H1 (cell line): Measurements from ENCODE around the gene PACSIN2. TPM values are rescaled to one million over a fixed set of nuclear protein-coding genes. Genes with fewer than 3 reads are reported as not detected.

ENCODE experiments used
- CTCF ChIA-PET: fragments of 300-600 bp; sonication (Branson Sonifier 250); formaldehyde crosslinking; loops from one replicate; lab custom pipeline; 2021; ENCODE audit not compliant: partially characterized antibody; lab: Charles Lee
- POLR2A ChIA-PET: fragments of 300-600 bp; sonication (Branson Sonifier 250); formaldehyde crosslinking; loops from one replicate; lab custom pipeline; 2021; ENCODE audit warnings: inconsistent platforms; ENCODE audit not compliant: partially characterized antibody; lab: Charles Lee
- DNase-seq, 2 experiments: peaks; one replicate each; pipeline versions ENCODE4 v3.0.0 to v3.0.0-alpha.2; 2010 to 2022; ENCODE audit warnings: low spot score in 2 of 2, low read depth in 1 of 2, mixed read lengths in 1 of 2
- FAIRE-seq: peaks from 2 replicates; lab custom pipeline; 2011; peaks lifted over from hg19 to GRCh38; lab: Jason Lieb, UNC
- H2AFZ ChIP-seq: 2 replicates; pipeline ENCODE4 v1.8.1; 2012; ENCODE audit warnings: low read length, inconsistent platforms
- H2AK5ac ChIP-seq: 2 replicates; pipeline ENCODE4 v1.6.1; 2013; ENCODE audit warnings: low read depth, low read length
- H2BK120ac ChIP-seq: replicated peaks from 2 replicates; pipeline ENCODE3; 2013; ENCODE audit warnings: low read depth, low read length, inconsistent platforms
- H2BK12ac ChIP-seq: 2 replicates; pipeline ENCODE4 v1.6.1; 2013; ENCODE audit warnings: low read depth, low read length
- H2BK15ac ChIP-seq: 2 replicates; pipeline ENCODE4 v1.6.1; 2013; ENCODE audit warnings: low read length
- H2BK20ac ChIP-seq: 2 replicates; pipeline ENCODE4 v1.6.1; 2013; ENCODE audit warnings: low read length
- H2BK5ac ChIP-seq: 2 replicates; pipeline ENCODE4 v1.6.1; 2013; ENCODE audit warnings: low read depth, low read length
- H3K14ac ChIP-seq: 2 replicates; pipeline ENCODE4 v1.6.1; 2013; ENCODE audit warnings: inconsistent platforms; ENCODE audit not compliant: insufficient read length
- H3K18ac ChIP-seq: 2 replicates; pipeline ENCODE4 v1.6.1; 2013; ENCODE audit warnings: low read length; ENCODE audit errors: extremely low read depth
- H3K23ac ChIP-seq: 2 replicates; pipeline ENCODE4 v1.6.1; 2013; ENCODE audit warnings: inconsistent platforms; ENCODE audit not compliant: insufficient read length
- H3K23me2 ChIP-seq: 2 replicates; pipeline ENCODE4 v1.6.1; 2013; ENCODE audit warnings: low read depth, low read length
- H3K27ac ChIP-seq: 2 replicates; pipeline ENCODE4 v1.6.1; 2011; ENCODE audit warnings: low read depth, low read length, inconsistent platforms
- H3K27me3 ChIP-seq, 4 experiments: replicated peaks in 1 of 4; 1 replicate in 1 of 4; 2 replicates in 3 of 4; pipeline versions ENCODE4 v1.6.1 to v1.8.1; 2011 to 2013; ENCODE audit warnings: low read length in 3 of 4, mild to moderate bottlenecking in 3 of 4, inconsistent platforms in 2 of 4, mixed read lengths in 2 of 4, moderate library complexity in 1 of 4; ENCODE audit not compliant: control insufficient read depth in 3 of 4, insufficient read depth in 3 of 4; ENCODE audit errors: extremely low read depth in 1 of 4
- H3K36me3 ChIP-seq, 4 experiments: 2 replicates each; pipeline versions ENCODE4 v1.6.1 to v1.8.1; 2011 to 2013; ENCODE audit warnings: mild to moderate bottlenecking in 4 of 4, low read length in 3 of 4, moderate library complexity in 2 of 4, control low read depth in 1 of 4, inconsistent platforms in 1 of 4; ENCODE audit not compliant: insufficient read depth in 4 of 4, control insufficient read depth in 2 of 4
- H3K4ac ChIP-seq: replicated peaks from 2 replicates; pipeline ENCODE3; 2013; ENCODE audit warnings: low read length, low read depth, mixed read lengths, inconsistent platforms; ENCODE audit not compliant: insufficient read length
- H3K4me1 ChIP-seq, 4 experiments: replicated peaks in 1 of 4; 1 replicate in 1 of 4; 2 replicates in 3 of 4; pipeline versions ENCODE4 v1.6.1 to v1.8.1; 2011 to 2013; ENCODE audit warnings: low read length in 3 of 4, inconsistent platforms in 2 of 4, mixed read lengths in 1 of 4; ENCODE audit not compliant: insufficient read depth in 4 of 4, control insufficient read depth in 3 of 4
- H3K4me2 ChIP-seq, 2 experiments: 2 replicates each; pipeline versions ENCODE4 v1.6.1 to v1.8.1; 2011 to 2013; ENCODE audit warnings: low read depth in 2 of 2, low read length in 2 of 2, control low read depth in 1 of 2, inconsistent platforms in 1 of 2, mild to moderate bottlenecking in 1 of 2; ENCODE audit not compliant: insufficient read depth in 1 of 2
- H3K4me3 ChIP-seq, 4 experiments: fragments of 200-600, 300-600 bp in 1 of 4; sonication (generic), shearing (Covaris generic), sonication (Bioruptor Twin) in 1 of 4; 2 replicates each; pipeline versions ENCODE4 v1.5.1 to v1.8.1; 2011 to 2016; ENCODE audit warnings: low read length in 4 of 4, low read depth in 3 of 4, control low read depth in 2 of 4, inconsistent platforms in 2 of 4, mild to moderate bottlenecking in 2 of 4, mixed read lengths in 1 of 4, moderate library complexity in 1 of 4; ENCODE audit not compliant: insufficient read depth in 2 of 4; ENCODE audit errors: extremely low read depth in 1 of 4
- H3K56ac ChIP-seq: replicated peaks from 2 replicates; pipeline ENCODE3; 2013; ENCODE audit warnings: low read depth, mild to moderate bottlenecking, mixed read lengths, low read length, inconsistent platforms; ENCODE audit not compliant: insufficient read length
- H3K79me1 ChIP-seq: 2 replicates; pipeline ENCODE4 v1.6.1; 2013; ENCODE audit warnings: low read depth, low read length, control low read depth
- H3K79me2 ChIP-seq, 2 experiments: 2 replicates each; pipeline versions ENCODE4 v1.6.1 to v1.8.1; 2012 to 2013; ENCODE audit warnings: low read length in 2 of 2, mild to moderate bottlenecking in 2 of 2, inconsistent platforms in 1 of 2; ENCODE audit not compliant: insufficient read depth in 2 of 2, control insufficient read depth in 1 of 2
- H3K9ac ChIP-seq, 4 experiments: replicated peaks in 1 of 4; 1 replicate in 1 of 4; 2 replicates in 3 of 4; pipeline versions ENCODE4 v1.6.1 to v1.8.1; 2011 to 2013; ENCODE audit warnings: low read depth in 3 of 4, low read length in 3 of 4, control low read depth in 2 of 4, mild to moderate bottlenecking in 2 of 4, moderate library complexity in 2 of 4, inconsistent platforms in 1 of 4; ENCODE audit errors: extremely low read depth in 1 of 4
- H3K9me3 ChIP-seq, 2 experiments: 2 replicates each; pipeline versions ENCODE4 v1.6.1 to v1.8.1; 2012 to 2013; ENCODE audit warnings: mild to moderate bottlenecking in 2 of 2, moderate library complexity in 2 of 2, control low read depth in 1 of 2, inconsistent platforms in 1 of 2, low read depth in 1 of 2, low read length in 1 of 2, mixed read lengths in 1 of 2; ENCODE audit not compliant: insufficient read depth in 2 of 2
- H4K20me1 ChIP-seq, 2 experiments: replicated peaks in 1 of 2; 2 replicates each; pipeline versions ENCODE3 to v1.8.1; 2011 to 2013; ENCODE audit warnings: inconsistent platforms in 2 of 2, low read length in 2 of 2, mild to moderate bottlenecking in 1 of 2; ENCODE audit not compliant: insufficient read depth in 2 of 2, control insufficient read depth in 1 of 2
- H4K5ac ChIP-seq: 2 replicates; pipeline ENCODE4 v1.6.1; 2013; ENCODE audit warnings: low read length, low read depth, mixed read lengths, inconsistent platforms; ENCODE audit not compliant: insufficient read length
- H4K8ac ChIP-seq: 2 replicates; pipeline ENCODE4 v1.8.0; 2013; ENCODE audit warnings: mild to moderate bottlenecking, moderate library complexity, low read length, inconsistent platforms; ENCODE audit not compliant: insufficient read depth; ENCODE audit errors: extremely low read depth
- H4K91ac ChIP-seq: replicated peaks from 2 replicates; pipeline ENCODE3; 2013; ENCODE audit warnings: low read length, mixed read lengths, inconsistent platforms; ENCODE audit not compliant: insufficient read length
- CTBP2 ChIP-seq: IDR thresholded peaks from 2 replicates; pipeline ENCODE4 v1.7.0; 2011; ENCODE audit warnings: borderline replicate concordance, mild to moderate bottlenecking, moderate library complexity, mixed read lengths, low read length; ENCODE audit not compliant: insufficient read depth, insufficient read length
- POLR2A ChIP-seq, 2 experiments: IDR thresholded peaks; 1 replicate in 1 of 2; 2 replicates in 1 of 2; pipeline ENCODE4 v1.6.1; 2011; ENCODE audit warnings: low read depth in 2 of 2, low read length in 2 of 2, mild to moderate bottlenecking in 2 of 2; ENCODE audit errors: control extremely low read depth in 1 of 2
- SIX5 ChIP-seq: IDR thresholded peaks from 2 replicates; pipeline ENCODE4 v1.6.1; 2011; ENCODE audit warnings: mild to moderate bottlenecking, low read depth, low read length
- TCF12 ChIP-seq: IDR thresholded peaks from 2 replicates; pipeline ENCODE4 v1.6.1; 2011; ENCODE audit warnings: low read depth, mild to moderate bottlenecking, low read length
- WGBS, 2 experiments: shearing (Covaris generic) in 1 of 2; methylation state at CpG; one replicate each; pipeline versions ENCODE4 v1.1.6 to v1.1.7; 2013 to 2015; ENCODE audit warnings: low lambda C conversion rate in 2 of 2, mixed read lengths in 2 of 2, inconsistent platforms in 1 of 2, low coverage in 1 of 2, missing lambda C conversion rate in 1 of 2; ENCODE audit not compliant: insufficient replicate concordance in 2 of 2, insufficient coverage in 1 of 2, insufficient read length in 1 of 2; ENCODE audit errors: extremely low coverage in 1 of 2, missing lambda C conversion rate in 1 of 2; 5-methylcytosine and 5-hydroxymethylcytosine counted together
- polyA plus RNA-seq, 7 experiments: library from polyadenylated mRNA; depleted of rRNA in 3 of 7; stranded (reverse) in 5 of 7; unstranded in 2 of 7; fragments of >200 nt in 5 of 7; fragments of 200-250 nt in 2 of 7; gene quantifications; 1 replicate in 5 of 7; 2 replicates in 1 of 7; 4 replicates in 1 of 7; pipeline versions ENCODE4 v1.2.1 to v1.2.3, GENCODE V29; 2011 to 2013; ENCODE audit warnings: missing spikeins in 2 of 7, mixed read lengths in 2 of 7
- total RNA-seq: library from RNA; stranded (reverse); fragmentation: NEBNext Ultra II Directional; extraction: Animal tissue kit (Norgen Biotek cat#: 25700); gene quantifications from 2 replicates; pipeline ENCODE4 v1.2.1, GENCODE V29; 2021

PACSIN2 gene
- total and polyA plus RNA-seq, 2 of the 8 experiments (the other 6 are each of a cell fraction or from before 2014, with no cell fraction given), result 44.8 to 64.2 TPM

GRCh38 chr22:42881298-42881697 is 133.7 kb downstream of the PACSIN2 start:
- H3K27ac ChIP-seq, result no peak overlapping the region
- no peak overlapping the region for H3K4me2 ChIP-seq
- no peak overlapping the region for H3K14ac ChIP-seq
- H3K23ac ChIP-seq, result no peak overlapping the region
- peaks cover 7 to 28% (median 23%) of the 10 kb centered on the region in 4 experiments; a peak in 7 of 8 replicates for H3K36me3 ChIP-seq
- no peak overlapping the region for H4K8ac ChIP-seq
- FAIRE-seq, result no peak
- peaks cover 0 to 7% (median 4%) of the 10 kb centered on the region in 4 experiments; a peak in 6 of 7 replicates for H3K4me1 ChIP-seq
- H2BK12ac ChIP-seq, result no peak overlapping the region
- TF ChIP-seq POLR2A (IDR thresholded peaks at IDR 0.05; ENCODE audit: control extremely low read depth in 1 of 2, low read depth in 2 of 2, low read length in 2 of 2), result no peak
- no peak for TF ChIP-seq SIX5
- TF ChIP-seq TCF12, result no peak
- no peak for TF ChIP-seq CTBP2
- TF ChIP-seq, all 59 proteins: peak for 0
- Histone ChIP-seq H2AK5ac (no peak overlapping the region), H3K18ac (no peak overlapping the region; the same call in 1 of the 2 replicates), H3K56ac (no peak overlapping the region), H3K4ac (no peak overlapping the region), H2BK5ac (peak overlapping the region; percentile 56; the same call in 1 of the 2 replicates), H3K4me3 (no peak overlapping the region), H4K91ac (no peak overlapping the region), H4K20me1 (peaks cover 4 to 9% of the 10 kb centered on the region in 2 experiments), H3K23me2 (no peaks in the 10 kb centered on the region), H3K9me3 (no peaks in the 10 kb centered on the region), H3K9ac (no peak overlapping the region; a peak in 1 of 7 replicates), H2BK120ac (no peak overlapping the region), H3K79me1 (no peaks in the 10 kb centered on the region), H2BK15ac (no peak overlapping the region), H3K27me3 (no peaks in the 10 kb centered on the region), H4K5ac (no peak overlapping the region), H3K79me2 (no peaks in the 10 kb centered on the region), H2AFZ (no peak overlapping the region), H2BK20ac (no peak overlapping the region)
- no peak for DNase-seq
- 86% methylated on average over 12 of the region's 12 CpGs; no CpG with 5 or more reads in 1 of the 2 experiments for WGBS, 2 experiments
- ChIA-PET POLR2A (interaction anchor here (0.9 kb wide), 1 partner anchor 134 kb away, joined by 4 read pairs; no protein-coding TSS in a partner anchor), CTCF (interaction anchor here (0.6 to 4.6 kb wide), 13 partner anchors 9 to 178 kb away, joined by 3 to 24 read pairs (median 10); no protein-coding TSS in a partner anchor)
